OCI-LY1 (cell line): ENCODE data around the gene PCBP3.

Experiments used
- CTCF ChIP-seq: fragments of 200-600 bp; sonication (generic), shearing (Covaris generic); IDR thresholded peaks from 2 replicates; pipeline ENCODE4 v1.5.1; 2017; ENCODE audit warnings: mild to moderate bottlenecking, antibody characterized with exemption, low read length, moderate library complexity, mixed read lengths
- EZH2 ChIP-seq: fragments of 200-600 bp; sonication (generic), shearing (Covaris generic); IDR thresholded peaks from 2 replicates; pipeline ENCODE4 v1.8.0; 2017; ENCODE audit warnings: borderline replicate concordance, mixed run types, mild to moderate bottlenecking, antibody characterized with exemption, low read length, moderate library complexity, mixed read lengths

GRCh38 chr21:45870851-45871615 is 227.5 kb downstream of the PCBP3 start:
- TF ChIP-seq CTCF (no peak), EZH2 (no peak)
